Cardiac fibroblast (primary cell): ENCODE measurements around the gene FOXP4.

Experiments
- DNase-seq, 2 donors: peaks; one replicate each; pipeline versions ENCODE4 v3.0.0 to v3.0.0-alpha.2; 2010; ENCODE audit warnings: low read depth in 2 of 2
- H3K4me3 ChIP-seq, 2 donors: replicated peaks in 1 of 2; 1 replicate in 1 of 2; 2 replicates in 1 of 2; pipeline ENCODE4 v1.5.1; 2011; ENCODE audit warnings: low read depth in 2 of 2, low read length in 2 of 2, mild to moderate bottlenecking in 2 of 2, moderate library complexity in 1 of 2
- TF ChIP-seq, protein P1 (sequence below): IDR thresholded peaks from one replicate; pipeline ENCODE4 v1.5.1; 2011; ENCODE audit warnings: low read depth, mild to moderate bottlenecking, low read length, inconsistent platforms

The FOXP4 gene

DNA sequence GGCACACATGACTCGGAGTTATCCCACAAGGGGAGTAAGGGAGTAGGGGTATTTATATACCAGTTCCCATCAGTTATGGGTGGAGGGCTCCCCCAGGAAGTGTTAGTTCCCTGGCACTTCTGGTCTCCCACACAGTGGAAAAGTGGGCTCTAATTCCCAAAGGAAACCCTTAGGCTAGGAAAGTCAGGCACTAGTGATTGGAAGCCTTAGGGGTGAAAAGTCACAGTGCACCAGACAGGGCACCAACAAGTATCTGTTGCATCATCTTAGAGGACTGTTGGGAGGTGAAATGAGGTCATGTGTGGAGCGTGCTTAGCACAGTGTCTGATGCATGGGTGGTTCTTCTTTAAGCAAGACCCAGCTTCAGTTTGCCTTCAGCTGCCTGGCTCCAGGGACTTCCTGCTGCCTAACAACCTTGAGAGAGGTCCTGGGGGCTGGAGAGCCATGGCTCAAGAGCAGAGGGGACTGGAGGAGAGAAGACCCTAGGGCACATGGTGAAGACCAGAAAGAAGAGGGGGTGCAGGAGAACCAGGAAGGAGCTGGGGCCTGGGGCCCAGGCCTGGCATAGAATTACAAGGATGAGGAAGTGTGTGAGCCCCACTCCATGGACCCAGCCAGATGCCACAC, 7.5 kb upstream of the FOXP4 start:
- no peak overlapping the region for H3K4me3 ChIP-seq
- DNase-seq: peak; percentile 12 to 35
- TF ChIP-seq, protein P1, sequence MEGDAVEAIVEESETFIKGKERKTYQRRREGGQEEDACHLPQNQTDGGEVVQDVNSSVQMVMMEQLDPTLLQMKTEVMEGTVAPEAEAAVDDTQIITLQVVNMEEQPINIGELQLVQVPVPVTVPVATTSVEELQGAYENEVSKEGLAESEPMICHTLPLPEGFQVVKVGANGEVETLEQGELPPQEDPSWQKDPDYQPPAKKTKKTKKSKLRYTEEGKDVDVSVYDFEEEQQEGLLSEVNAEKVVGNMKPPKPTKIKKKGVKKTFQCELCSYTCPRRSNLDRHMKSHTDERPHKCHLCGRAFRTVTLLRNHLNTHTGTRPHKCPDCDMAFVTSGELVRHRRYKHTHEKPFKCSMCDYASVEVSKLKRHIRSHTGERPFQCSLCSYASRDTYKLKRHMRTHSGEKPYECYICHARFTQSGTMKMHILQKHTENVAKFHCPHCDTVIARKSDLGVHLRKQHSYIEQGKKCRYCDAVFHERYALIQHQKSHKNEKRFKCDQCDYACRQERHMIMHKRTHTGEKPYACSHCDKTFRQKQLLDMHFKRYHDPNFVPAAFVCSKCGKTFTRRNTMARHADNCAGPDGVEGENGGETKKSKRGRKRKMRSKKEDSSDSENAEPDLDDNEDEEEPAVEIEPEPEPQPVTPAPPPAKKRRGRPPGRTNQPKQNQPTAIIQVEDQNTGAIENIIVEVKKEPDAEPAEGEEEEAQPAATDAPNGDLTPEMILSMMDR: no peak

DNA sequence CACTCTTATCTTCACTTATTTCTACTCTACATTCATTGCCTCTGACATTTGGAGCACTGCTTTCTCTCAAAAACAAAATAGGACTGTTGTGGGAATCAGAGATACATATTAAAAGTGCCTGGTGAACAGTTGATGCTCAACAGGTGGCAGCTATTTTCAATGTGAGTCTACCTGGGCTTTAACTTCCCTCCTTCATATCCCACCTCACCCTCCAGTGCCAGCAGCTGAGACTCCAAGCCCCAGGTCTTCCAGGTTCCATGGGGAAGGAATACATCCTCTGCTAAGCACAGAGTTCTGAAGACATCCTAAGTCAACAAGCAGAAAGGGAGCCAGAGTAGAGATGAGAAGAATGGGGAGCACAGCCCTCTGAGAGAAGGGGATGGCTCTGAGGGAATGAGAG, 7.0 kb upstream of the FOXP4 start:
- no peak for DNase-seq
- H3K4me3 ChIP-seq: no peak overlapping the region
- TF ChIP-seq, protein P1: no peak

DNA sequence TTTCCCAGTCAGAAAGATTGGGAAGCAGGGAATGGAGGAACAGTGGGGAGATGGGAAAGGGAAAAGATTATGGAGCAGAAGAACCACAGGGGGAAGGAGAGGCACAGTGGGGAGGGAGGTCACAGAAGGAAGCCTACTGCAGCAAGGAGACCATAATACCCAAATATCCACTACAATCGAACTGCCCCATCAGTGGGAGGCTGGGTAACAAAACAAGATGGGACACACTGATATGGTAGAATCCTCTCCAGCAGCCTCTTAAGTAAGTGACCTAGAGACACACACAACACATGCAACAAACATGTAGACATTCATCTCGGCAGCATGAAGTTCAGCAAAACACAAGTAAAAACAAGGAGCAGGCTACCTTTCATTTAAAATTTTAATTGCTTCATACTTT, 4.8 kb upstream of the FOXP4 start:
- TF ChIP-seq, protein P1: no peak
- no peak for DNase-seq
- no peak overlapping the region for H3K4me3 ChIP-seq

DNA sequence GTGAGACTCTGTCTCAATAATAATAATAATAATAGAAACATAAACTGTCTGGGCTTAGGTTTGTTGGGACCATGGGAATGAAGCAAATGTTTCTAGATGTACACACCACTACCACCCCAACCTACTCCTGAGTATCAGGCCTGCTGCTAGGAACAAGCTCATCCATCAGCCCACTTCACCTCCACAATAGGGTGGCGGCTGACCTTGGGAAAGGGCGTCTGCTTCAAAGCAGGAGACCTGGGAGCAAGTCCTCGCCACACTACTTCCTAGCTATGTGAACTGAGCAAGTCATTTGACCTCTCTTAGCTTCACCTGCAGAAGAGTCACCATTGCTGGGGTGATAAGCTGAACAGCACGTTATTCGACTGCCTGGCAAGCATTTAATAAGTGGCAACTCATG, 3.1 kb upstream of the FOXP4 start:
- no peak for DNase-seq
- TF ChIP-seq, protein P1: no peak

DNA sequence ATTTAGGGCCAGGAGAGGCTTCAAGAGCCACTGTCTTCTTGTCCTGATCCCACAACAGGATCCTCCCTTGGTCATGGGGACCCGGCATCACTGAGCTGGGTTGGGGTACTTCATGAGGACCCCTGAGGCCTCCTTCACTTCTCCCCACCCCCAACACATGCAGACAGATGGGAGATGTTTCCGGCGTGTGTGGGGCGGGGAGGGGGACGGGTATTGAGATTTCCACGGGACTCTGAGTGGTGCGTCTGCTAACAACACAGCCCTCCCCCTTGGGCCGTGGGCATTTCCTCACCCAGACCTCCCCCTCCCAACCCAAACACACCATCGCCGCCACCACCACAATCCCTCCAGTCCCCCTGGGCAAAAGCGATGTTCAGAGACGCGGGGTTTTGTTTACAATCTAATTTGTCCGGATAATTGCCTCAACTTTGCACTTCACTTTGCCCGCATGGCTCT, 906 bp upstream of the FOXP4 start:
- no peak for DNase-seq
- TF ChIP-seq, protein P1: no peak
- peak overlapping the region; percentile 53 to 65 for H3K4me3 ChIP-seq

More for the DNA sequence above, 3.1 kb upstream of the FOXP4 start:
- no peak overlapping the region for H3K4me3 ChIP-seq

DNA sequence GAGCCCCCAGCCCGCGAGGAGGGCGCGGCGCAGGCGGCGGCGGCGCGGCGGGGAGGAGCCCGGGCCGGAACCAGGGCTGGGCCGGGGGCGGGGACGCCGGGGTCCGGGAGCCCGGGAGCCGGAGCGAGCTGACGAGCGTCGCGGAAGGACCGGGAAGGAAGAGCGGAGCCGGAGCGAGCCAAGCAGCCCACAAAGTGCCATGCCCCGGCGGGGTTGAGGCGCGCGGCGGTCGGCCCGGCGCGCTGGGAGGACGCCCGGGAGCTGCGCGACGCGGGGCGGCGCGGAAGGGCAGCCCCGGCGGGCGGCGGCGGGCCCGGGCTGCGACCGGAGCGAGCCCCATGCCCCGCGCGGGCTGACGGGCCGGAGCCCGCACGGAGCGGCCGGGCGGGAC, 289 bp downstream of the FOXP4 start:
- DNase-seq: peak; percentile 47 to 61
- TF ChIP-seq, protein P1: no peak

More for the DNA sequence above, 289 bp downstream of the FOXP4 start:
- peak overlapping the region; percentile 65 to 74 for H3K4me3 ChIP-seq
